A673 (cell line): Measurements from ENCODE around the gene PKP1.

Experiments
- EZH2 ChIP-seq: fragments of 200-600 bp; sonication (generic); IDR thresholded peaks from 2 replicates; pipeline ENCODE4 v1.6.1; 2017; ENCODE audit warnings: borderline replicate concordance, low read depth, mild to moderate bottlenecking, mixed read lengths, antibody characterized with exemption, low read length; ENCODE audit not compliant: poor library complexity, severe bottlenecking
- TF ChIP-seq, protein P1 (sequence below): fragments of 300-800, 200-600 bp; sonication (generic); conservative IDR thresholded peaks from 2 replicates; pipeline ENCODE4 v1.5.1; 2017; ENCODE audit warnings: low read depth, mild to moderate bottlenecking, antibody characterized with exemption, low read length, moderate library complexity, mixed read lengths

DNA sequence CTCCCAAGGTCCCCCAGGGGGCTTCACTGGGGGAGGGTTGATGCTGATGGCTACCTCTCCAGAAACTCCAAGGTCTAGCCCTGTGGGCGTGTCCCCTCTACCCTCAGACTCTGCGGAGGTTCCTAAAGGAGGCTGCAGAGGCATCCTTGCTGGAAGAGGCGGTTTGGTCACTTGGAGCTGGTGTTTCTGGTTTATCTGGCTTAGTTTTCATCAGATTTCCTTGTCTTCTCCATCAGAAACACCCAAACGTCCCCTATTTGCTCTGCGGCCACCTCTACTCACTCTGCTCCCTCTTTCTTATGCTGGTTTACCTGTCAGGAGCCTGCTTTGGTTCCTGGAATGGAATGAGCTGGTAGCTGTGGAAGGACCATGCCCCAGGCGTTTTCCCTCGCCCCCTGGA, 2.5 kb downstream of the PKP1 start:
- TF ChIP-seq, protein P1, sequence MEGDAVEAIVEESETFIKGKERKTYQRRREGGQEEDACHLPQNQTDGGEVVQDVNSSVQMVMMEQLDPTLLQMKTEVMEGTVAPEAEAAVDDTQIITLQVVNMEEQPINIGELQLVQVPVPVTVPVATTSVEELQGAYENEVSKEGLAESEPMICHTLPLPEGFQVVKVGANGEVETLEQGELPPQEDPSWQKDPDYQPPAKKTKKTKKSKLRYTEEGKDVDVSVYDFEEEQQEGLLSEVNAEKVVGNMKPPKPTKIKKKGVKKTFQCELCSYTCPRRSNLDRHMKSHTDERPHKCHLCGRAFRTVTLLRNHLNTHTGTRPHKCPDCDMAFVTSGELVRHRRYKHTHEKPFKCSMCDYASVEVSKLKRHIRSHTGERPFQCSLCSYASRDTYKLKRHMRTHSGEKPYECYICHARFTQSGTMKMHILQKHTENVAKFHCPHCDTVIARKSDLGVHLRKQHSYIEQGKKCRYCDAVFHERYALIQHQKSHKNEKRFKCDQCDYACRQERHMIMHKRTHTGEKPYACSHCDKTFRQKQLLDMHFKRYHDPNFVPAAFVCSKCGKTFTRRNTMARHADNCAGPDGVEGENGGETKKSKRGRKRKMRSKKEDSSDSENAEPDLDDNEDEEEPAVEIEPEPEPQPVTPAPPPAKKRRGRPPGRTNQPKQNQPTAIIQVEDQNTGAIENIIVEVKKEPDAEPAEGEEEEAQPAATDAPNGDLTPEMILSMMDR, result no peak
- no peak for TF ChIP-seq EZH2
